ENCODE results near the gene C5orf34. TPM values are rescaled to one million over a fixed set of nuclear protein-coding genes. Genes with fewer than 3 reads are reported as not detected.

Gene C5orf34
- total and polyA plus RNA-seq, 9 of the 15 experiments (the other 6 are each of a cell fraction or from before 2014, with no cell fraction given) = 13.2 to 32.6 (median 20.7) TPM

GRCh38 chr5:43484106-43484849, 30.7 kb downstream of the C5orf34 start:
- 1% methylated on average over 32 of the region's 32 CpGs for WGBS (ENCODE audit: insufficient coverage, low coverage, missing lambda C conversion rate)
- TSS peak; percentile 90 for BruUV-seq (replicated peaks)
- in situ Hi-C loops (cut with MboI) = no loop called here
- 0 out of 2 replicates have a peak, but pooled peaks cover 1% of the 10 kb centered on the region for H3K9me3 ChIP-seq (replicated peaks; ENCODE audit: control insufficient read depth, insufficient read depth, low read depth, low read length)
- H3K27me3 ChIP-seq (ENCODE audit: control insufficient read depth in 2 of 2, insufficient read depth in 2 of 2, low read length in 2 of 2) = no peaks in the 10 kb centered on the region
- H4K20me1 ChIP-seq (replicated peaks; ENCODE audit: control insufficient read depth, insufficient read depth, low read length) = no peaks in the 10 kb centered on the region
- peak overlapping the region; percentile 91 for H3K4me2 ChIP-seq (ENCODE audit: insufficient read depth, low read length)
- peaks cover 6 to 8% of the 10 kb centered on the region in 2 experiments; a peak in 3 of 5 replicates for H3K4me1 ChIP-seq (replicated peaks in 1 of 2; ENCODE audit: control insufficient read depth in 2 of 2, insufficient read depth in 2 of 2, low read length in 2 of 2)
- peak overlapping the region; percentile 73 for H3K4me3 ChIP-seq
- intact Hi-C loops (cut with micrococcal nuclease) = loop anchor here (1.0 to 10.0 kb wide), 7 partner anchors 31 to 417 kb away; partner anchors contain the start of genes C5orf34 and NNT
- peak; percentile 83 for ATAC-seq
- DNase-seq (ENCODE audit: extremely low read depth in 1 of 4, low spot score in 3 of 4) = peak; percentile 73 to 95 (median 82)
- ChIA-PET CTCF (ENCODE audit: low intra/inter-chr PET ratio) (interaction anchor here (0.6 to 1.0 kb wide), 2 partner anchors 73 to 411 kb away, joined by 3 to 4 read pairs; partner anchors contain the start of gene PAIP1), POLR2A (interaction anchor here (0.6 to 4.2 kb wide), 51 partner anchors 9 to 756 kb away, joined by 3 to 43 read pairs (median 5); partner anchors contain the start of genes C5orf34, CCL28, HMGCS1 and NNT)
- peak overlapping the region; percentile 94 to 97 for H3K9ac ChIP-seq (ENCODE audit: insufficient read depth in 1 of 2, low read depth in 2 of 2, low read length in 2 of 2)
- H3K27ac ChIP-seq (ENCODE audit: extremely low read depth, low read depth, low read length) = peak overlapping the region; percentile 92
- no peaks in the 10 kb centered on the region for H3K9me1 ChIP-seq (ENCODE audit: control insufficient read depth, insufficient read depth, low read length)
- H2AFZ ChIP-seq (ENCODE audit: low read depth, low read length) = peak overlapping the region; percentile 96
- peaks cover 19% of the 10 kb centered on the region; the same call in 1 of the 3 replicates for H3K36me3 ChIP-seq (ENCODE audit: control insufficient read depth, insufficient read depth, low read length)
- no peak for FAIRE-seq
- peaks cover 40% of the 10 kb centered on the region for H3K79me2 ChIP-seq (ENCODE audit: control insufficient read depth, insufficient read depth, low read length)
- TF ChIP-seq, protein P1, sequence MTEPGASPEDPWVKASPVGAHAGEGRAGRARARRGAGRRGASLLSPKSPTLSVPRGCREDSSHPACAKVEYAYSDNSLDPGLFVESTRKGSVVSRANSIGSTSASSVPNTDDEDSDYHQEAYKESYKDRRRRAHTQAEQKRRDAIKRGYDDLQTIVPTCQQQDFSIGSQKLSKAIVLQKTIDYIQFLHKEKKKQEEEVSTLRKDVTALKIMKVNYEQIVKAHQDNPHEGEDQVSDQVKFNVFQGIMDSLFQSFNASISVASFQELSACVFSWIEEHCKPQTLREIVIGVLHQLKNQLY (CRISPR knock-in tag; conservative IDR thresholded peaks at IDR 0.05) = 0 out of 4 replicates have a peak, but pooled peaks of 1 of the 2 experiments have one; percentile 21
- TF ChIP-seq CXXC5 (CRISPR knock-in tag; IDR thresholded peaks at IDR 0.05) (peak; percentile 46; the same call in 1 of the 2 replicates), EWSR1 (IDR thresholded peaks at IDR 0.05; ENCODE audit: borderline replicate concordance, low read depth, partially characterized antibody) (no peak), EP400 (IDR thresholded peaks at IDR 0.05) (peak; percentile 89), HDGF (IDR thresholded peaks at IDR 0.05) (peak; percentile 37; the same call in 1 of the 2 replicates), FOXP4 (CRISPR knock-in tag; IDR thresholded peaks at IDR 0.05; ENCODE audit: borderline replicate concordance) (no peak), FOXM1 (IDR thresholded peaks at IDR 0.05; ENCODE audit: low read depth) (no peak), FOXM1 (CRISPR knock-in tag; IDR thresholded peaks at IDR 0.05; ENCODE audit: low read depth) (no peak), ZNF717 (CRISPR knock-in tag; IDR thresholded peaks at IDR 0.05) (no peak), ETV5 (CRISPR knock-in tag; IDR thresholded peaks at IDR 0.05; ENCODE audit: low read depth) (peak; percentile 81)

All from K562 (cell line).